GM18511 (cell line): ENCODE measurements around the gene ZNF346.
A peak's percentile ranks its signal among the peaks of the same experiment; 100 is the strongest.
"Not testable (repeated sequence)": the region's sequence is repeated elsewhere in the genome, so short reads cannot be mapped to it uniquely, and the experiment has no call there.

Experiments
- ATAC-seq: cut with Tn5 transposase; IDR thresholded peaks from one replicate; pipeline ENCODE4 v1.9.1; 2021; ENCODE audit warnings: mild to moderate bottlenecking, moderate library complexity; ENCODE audit not compliant: unreplicated experiment

ZNF346 gene

GRCh38 chr5:177008716-177009115, 13.8 kb upstream of the ZNF346 start:
- no peak for ATAC-seq

- no peak for ATAC-seq
Observed at GRCh38 chr5:177010153-177010552, 12.3 kb upstream of the ZNF346 start.

GRCh38 chr5:177015156-177015555, 7.3 kb upstream of the ZNF346 start:
- ATAC-seq: no peak

GRCh38 chr5:177018341-177018740, 4.2 kb upstream of the ZNF346 start:
- ATAC-seq: no peak

GRCh38 chr5:177020033-177020432, 2.5 kb upstream of the ZNF346 start:
- ATAC-seq: no peak

- peak; percentile 17 for ATAC-seq
Observed at GRCh38 chr5:177023303-177023664, 788 bp downstream of the ZNF346 start.

- no peak for ATAC-seq
Observed at GRCh38 chr5:177024559-177024958, 2.1 kb downstream of the ZNF346 start.

- no peak for ATAC-seq
Observed at GRCh38 chr5:177025101-177025601, 2.7 kb downstream of the ZNF346 start.

GRCh38 chr5:177027665-177028064, 5.2 kb downstream of the ZNF346 start:
- ATAC-seq: no peak

- ATAC-seq: no peak
Observed at GRCh38 chr5:177029498-177029897, 7.0 kb downstream of the ZNF346 start.

- no peak for ATAC-seq
Observed at GRCh38 chr5:177035976-177036375, 13.5 kb downstream of the ZNF346 start.

- ATAC-seq: no peak
Observed at GRCh38 chr5:177036443-177036842, 13.9 kb downstream of the ZNF346 start.

GRCh38 chr5:177036921-177037320, 14.4 kb downstream of the ZNF346 start:
- no peak for ATAC-seq

GRCh38 chr5:177040814-177041420, 18.4 kb downstream of the ZNF346 start:
- ATAC-seq: no peak

- no peak for ATAC-seq
Observed at GRCh38 chr5:177041936-177042335, 19.4 kb downstream of the ZNF346 start.

- no peak for ATAC-seq
Observed at GRCh38 chr5:177043114-177043513, 20.6 kb downstream of the ZNF346 start.

GRCh38 chr5:177043958-177044357, 21.5 kb downstream of the ZNF346 start:
- ATAC-seq: no peak

GRCh38 chr5:177044641-177045040, 22.1 kb downstream of the ZNF346 start:
- ATAC-seq: no peak

- ATAC-seq: no peak
Observed at GRCh38 chr5:177045631-177046030, 23.1 kb downstream of the ZNF346 start.

GRCh38 chr5:177048531-177048930, 26.0 kb downstream of the ZNF346 start:
- ATAC-seq: not testable (repeated sequence)

GRCh38 chr5:177049285-177049684, 26.8 kb downstream of the ZNF346 start:
- no peak for ATAC-seq

GRCh38 chr5:177064500-177065277, 42.2 kb downstream of the ZNF346 start:
- no peak for ATAC-seq
